Inflammatory macrophage treated with lipopolysaccharide for 1 hour (primary cell): Measurements from ENCODE around the gene NOTCH1.
A peak's percentile ranks its signal among the peaks of the same experiment; 100 is the strongest.

Experiments used
- DNase-seq, 2 donors: peaks; one replicate each; pipeline ENCODE4 v3.0.0-alpha.2; 2020 to 2022

Gene NOTCH1

DNA sequence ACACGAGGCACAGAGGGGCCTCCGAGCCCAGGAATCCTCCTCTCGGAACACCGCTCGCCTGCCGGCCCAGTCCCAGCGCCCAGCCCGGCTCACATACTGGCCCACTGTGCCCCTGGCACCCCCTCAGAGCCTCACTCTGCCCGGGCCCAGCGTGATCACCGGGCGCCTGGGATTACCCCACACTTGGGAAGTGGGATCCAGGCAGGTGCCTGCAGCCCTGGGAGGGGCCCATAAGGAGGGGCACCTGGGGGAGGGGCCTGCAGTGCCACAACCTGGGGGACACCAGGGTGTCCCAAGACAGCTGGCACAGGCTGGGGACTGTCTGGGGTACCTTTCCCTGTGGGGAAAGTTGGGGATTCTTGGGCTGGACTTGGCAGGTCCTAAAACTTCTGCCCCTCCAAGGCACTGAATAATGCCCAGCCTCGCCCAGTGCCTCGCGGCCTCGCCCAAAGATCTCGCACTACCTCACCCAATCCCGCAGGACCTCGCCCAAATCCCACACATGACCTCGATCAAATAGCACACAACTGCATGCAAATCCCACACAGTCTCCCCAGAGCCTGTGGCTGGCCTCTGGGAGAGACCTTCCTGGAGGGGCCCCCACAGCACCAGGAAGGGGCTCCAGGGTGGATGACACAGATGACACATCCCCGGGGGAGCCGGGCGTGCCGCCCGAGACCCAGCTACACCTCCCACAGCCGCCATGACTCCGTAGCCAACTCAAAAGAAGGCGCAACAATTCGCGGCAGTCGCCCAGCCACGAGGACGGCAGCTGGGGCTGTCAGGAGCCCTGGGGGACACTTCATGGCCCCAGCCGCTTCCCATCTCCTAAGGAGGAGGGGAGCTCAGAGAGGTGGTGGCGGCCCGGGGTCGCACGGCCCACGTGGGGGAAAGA, 13.7 kb downstream of the NOTCH1 start:
- no peak for DNase-seq

DNA sequence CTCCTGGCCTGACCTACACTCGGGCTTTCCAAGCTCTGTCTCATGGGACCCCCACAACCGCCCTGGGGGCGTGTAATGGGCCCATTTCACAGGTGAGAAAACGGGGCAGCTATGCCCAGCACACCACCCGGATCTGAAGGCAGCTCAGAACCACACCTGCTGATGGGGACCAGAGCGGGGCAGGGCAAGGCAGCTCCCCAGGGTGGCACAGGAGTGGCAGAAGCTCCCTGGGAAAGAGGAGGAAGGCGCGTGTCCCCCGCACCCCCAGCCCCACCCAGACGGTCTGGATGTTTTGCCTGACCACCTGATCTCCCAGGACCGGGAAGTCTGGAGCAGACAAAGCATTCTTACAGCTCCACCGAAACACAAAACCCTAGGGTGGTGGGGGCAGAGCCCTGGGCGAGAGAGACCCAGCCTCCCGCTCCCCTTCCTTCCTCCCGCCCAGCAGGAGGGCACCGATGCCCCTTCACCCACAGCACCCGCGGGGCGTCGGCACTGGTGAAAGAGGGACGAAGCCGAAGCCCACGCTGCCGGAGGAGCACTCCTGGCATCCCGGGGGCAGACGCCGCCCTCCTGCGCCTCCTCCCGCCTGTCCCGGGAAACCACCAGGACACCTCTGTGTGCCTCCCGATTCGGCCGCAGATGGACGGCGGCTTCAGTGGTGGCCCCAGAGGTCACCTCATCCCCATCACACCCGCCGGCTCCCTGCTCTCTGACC, 14.5 kb downstream of the NOTCH1 start:
- no peak for DNase-seq

DNA sequence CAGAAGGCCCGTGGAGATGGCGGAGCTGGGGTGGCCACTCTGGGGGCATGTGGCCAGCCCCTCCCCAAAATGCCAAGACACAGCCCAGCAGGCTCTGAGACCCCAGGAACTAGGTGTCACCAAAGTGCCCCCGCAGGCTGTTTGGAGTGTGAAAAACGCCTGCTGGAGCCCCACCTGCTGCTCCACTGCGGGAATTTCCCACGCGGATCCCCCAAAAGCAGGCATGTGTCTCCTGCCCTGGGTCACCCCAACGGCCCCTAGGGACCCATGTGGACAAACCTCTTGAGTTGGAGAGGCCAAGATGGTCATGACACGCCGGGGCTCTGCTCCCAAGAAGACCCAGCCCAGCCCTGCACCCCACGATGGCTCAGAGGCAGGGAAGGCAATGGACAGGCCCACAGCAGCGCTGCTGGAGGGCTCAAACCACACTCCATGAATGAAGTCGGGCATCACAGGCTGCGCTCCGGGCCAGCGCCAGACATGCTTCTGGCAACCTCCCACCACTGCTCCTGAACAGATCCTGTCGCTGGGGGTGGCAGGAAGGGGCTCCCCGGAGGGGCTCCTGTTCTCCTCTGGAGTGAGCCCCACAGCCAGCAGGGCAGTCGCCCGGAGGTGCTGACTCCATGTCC, 15.3 kb downstream of the NOTCH1 start:
- no peak for DNase-seq

DNA sequence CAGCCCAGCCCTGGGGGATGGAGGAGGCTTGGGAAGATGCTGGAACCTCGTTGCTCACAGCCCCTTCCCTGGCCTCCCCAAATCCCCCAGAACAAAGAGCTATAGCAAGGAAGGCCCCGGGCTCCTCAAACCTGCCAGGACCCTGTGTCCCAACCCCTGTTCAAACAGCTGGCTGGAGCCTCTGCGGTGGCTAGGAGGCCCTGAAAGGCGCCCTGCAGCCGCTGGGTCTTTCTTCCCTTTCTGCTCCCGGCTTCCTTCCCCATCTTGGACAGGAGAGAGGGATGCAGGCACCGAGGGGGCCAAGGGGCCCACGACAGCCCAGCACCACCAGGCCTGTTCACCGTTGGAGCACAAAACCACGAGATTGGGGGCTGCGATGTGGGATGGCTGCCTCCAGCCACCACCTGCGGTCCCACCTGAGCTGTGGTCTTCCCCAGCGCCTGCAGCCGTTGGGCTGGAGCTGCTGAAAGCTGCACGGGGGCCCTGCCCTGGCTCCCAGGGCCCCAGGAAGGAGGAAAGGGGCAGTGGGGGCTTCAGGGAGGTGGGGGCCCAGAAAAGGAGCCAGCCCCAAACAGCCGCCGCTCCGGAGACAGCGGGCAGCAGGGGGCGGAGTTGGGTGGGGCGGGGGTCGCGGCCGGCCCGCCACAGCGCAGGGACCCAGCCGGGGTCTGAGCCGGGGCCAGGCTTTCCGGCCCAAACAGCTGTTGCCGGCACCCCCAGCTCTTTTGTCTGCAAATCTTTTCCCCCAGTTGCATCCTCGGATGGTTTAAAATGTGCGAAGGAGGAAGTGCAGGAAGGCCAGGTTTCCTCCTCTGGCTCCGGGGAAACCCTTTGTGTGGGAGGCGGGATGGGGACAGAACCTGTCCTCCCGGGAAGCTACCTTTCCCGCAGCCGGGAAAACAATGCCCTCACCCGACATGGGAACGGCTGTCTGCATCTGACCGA, 16.1 kb downstream of the NOTCH1 start:
- DNase-seq: peak; percentile 38 to 61

DNA sequence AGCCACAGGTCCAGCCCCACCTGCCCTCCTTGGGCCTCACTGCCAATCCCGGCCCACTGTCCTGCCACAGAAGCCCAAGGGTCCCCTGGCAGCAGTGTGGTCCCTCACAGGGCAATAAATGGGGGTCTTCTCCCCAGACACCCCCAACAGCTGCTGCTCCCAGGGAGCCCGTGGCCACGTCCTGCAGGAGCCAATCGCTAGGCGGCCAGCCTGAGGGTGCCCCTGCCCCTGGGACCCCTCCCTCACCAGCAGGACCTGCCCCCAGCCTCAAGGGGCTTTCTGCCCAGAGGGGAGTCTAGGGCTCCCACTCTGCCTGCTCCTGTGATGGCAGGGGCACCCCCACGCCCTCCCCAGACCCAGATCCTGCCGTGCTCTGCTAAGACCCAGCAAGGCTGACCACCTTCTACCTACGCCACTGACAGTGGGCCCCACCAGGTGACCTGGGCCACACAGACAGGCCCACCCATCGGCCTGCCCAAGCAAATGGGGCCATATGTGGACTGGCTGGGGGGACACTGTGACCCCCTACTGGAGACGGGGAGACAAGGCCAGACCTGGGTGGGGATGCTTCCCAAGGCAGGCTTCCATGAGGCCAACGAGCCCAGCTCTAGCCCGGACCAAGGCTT, 17.0 kb downstream of the NOTCH1 start:
- DNase-seq: no peak

DNA sequence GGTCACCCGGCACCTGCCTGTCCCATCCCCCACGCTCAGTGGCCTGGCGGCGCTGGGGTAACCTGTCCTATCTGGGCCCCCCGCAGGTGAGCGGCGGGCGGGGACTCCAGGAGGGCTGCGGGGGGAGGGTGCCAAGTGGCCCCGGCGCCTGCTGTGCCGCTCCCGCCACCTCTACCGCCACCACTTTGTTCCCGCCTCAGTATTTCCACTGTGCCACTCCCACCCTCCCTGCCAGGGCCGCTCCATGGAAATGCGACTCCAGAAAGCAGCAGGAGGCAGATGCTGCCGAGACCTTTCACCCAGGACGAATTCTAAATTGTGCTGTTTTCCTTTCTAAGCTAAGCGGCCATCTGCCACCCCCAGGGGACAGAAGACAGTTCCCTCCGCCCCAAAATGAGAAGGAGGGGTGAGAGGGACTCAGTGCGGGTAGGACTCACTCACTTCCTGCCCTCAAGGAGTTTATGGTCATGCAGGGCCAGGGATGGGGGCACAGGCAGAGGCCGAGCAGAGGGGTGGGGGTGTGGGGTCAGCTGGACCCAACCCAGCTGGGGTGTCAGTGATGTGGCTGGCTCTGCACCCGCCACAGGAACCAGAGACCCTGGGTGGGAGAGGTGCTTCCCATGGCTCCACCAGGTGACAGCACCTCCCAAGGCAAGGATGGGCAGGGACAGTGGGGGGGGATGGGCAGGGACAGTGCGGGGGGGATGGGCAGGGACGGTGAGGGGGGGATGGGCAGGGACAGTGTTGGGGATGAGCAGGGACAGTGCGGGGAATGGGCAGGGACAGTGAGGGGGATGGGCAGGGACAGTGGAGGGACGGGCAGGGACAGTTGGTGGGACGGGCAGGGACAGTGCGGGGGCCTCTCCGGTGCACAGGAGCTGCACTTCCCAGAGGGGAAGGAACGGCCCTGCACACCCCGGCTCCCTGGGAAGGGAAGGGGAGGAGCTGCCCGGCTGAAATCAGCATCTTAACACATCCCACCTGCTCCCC, 17.8 kb downstream of the NOTCH1 start:
- DNase-seq: no peak

DNA sequence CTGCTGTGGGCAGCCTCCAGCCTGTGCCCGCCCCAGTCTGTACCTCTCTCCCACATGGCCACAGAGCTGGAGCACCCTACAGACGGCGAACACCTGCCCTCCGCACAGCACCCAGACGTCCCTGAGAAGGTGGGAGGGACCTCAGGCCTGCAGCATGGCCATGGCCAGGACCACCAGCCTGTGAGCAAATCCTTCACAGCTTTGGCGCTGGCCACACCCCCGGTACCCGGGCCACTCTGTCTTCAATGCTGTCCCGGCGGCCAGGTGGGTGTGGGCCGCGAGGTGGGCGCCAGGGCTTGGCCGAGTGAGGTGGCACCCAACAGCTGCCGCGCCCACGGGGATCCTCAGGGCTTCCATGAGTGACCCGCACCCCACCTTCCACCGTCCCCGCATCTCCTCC, 18.7 kb downstream of the NOTCH1 start:
- no peak for DNase-seq

DNA sequence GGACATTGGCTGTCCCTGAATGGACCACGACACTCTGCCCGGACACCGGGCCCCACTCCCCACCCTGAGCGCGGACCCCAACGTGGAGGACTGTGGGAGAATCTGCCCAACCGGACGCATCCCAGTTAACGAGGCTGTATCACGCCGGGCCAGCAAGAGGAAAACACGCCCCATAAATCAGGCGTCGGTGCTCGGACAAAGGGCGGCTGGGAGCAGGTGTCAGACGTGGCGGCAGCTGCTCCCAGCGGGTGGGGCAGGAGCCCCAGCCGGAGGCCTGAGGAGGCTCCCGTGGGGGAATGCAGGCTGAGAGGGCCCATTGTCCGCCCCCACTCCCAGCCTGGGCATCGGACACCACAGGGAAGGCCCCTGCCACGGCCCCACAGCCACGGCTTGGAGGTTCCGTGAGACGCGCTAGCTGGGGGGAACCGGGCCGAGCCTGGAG, 19.2 kb downstream of the NOTCH1 start:
- no peak for DNase-seq

DNA sequence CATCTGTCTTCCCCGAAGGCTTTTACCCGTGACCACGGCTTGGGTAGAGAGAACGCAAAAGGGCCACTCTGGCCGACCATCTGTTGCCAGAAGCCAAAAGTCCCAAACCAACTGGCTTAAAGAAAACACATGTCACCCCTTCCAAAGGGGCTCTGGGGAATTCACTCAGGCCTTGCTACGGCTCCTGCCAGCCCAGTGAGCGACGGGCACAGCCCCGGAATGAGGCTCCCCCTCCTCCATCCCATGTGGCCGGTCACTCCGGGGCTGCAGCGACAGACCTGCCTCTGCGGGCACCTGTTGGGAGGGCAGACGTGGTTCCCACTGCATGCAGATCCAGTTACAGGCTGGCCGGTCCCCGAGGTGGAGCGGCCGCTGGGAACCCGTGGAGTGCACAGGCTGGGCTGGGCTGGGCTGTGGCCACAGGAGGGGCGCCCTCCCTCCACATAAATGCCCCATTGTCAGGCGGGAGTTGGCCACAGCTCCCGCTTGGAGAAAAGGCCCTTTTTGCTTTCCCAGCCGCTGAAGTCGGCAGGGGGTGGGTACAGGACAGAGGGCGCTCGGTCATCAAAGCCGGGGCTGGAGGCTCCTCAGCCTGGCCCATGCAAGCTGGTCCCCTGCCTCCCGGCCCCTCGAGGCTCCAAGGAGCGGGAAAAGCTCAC, 19.9 kb downstream of the NOTCH1 start:
- no peak for DNase-seq

DNA sequence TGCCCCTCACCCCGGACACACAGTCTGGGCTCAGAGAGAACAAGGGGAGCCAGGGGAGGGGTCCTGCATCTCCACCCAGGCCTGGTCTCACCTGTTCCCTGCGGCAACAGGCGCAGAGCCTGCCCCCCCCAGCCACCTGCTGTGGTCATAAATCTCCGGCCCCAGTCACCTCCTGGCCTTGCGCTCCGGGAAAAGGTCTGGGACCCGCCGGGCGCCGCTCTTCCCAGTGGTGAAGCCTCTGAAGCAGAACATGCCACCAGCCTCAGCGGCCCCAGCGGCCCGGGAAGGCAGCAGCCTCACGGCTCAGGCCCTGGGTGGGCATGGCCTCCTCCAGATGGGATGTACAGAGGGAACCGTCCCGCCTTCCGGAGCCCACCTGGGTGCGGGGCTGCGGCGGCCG, 20.6 kb downstream of the NOTCH1 start:
- no peak for DNase-seq

DNA sequence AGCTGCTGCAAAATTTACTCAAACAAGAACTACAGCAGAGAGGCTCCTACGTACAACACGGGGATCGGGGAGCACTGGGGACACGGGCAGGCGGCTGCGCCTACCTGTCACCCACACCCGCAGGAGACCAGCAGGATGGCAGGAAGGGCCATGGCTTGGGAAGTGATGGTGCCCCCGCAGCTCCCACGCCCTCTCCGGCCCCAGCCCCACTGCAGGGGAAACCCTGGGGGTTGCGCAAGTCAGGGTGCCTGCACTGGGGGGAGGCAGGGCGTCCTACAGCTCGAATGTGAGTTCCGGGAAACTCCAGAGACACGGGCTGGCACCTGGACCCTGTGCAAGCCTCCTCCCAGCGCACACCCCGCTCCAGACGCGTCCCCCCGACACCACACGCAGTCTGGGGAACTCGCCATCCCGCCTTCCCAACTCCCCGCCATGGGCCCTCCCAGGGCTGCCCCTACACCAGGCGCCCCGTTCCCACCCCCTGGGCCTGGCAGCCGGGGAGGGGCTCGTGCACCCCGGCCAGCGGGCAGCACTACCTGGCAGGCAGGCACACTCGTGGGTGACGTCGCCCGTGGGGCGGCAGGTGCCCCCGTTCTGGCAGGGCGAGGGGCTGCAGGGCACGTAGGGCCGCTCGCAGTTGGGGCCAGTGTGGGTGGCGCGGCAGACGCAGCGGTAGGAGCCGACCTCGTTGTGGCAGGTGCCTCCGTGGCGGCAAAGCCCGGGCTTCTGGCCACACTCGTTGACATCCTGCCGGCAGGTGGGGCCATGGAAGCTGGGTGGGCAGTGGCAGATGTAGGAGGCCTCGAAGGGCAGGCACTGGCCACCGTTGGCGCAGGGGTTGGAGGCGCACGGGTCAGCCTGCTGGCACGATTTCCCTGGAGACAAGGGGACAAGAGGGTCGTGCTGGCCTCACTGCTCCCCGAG, 23.3 kb downstream of the NOTCH1 start:
- peak; percentile 67 to 87 for DNase-seq

DNA sequence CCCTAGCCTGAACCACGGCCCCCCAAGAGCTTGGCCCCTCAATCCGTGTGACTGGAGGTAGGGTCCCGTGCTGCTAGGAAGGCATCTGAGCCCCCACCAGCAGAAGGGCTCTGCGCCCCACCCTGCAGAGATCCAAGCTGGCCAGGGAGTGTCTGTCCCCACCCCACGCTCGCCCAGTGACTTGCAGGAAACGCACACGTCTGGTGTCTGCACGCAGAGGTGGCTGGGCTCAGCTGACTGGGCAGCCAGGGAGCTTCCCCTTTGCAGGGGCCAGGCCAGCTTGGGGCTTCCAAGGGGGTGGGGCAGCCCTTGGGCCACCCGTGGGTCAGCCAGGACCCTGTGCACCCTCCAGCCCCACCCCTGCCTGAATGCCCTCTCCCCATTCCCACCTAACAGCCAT, 24.3 kb downstream of the NOTCH1 start:
- peak; percentile 77 to 87 for DNase-seq

DNA sequence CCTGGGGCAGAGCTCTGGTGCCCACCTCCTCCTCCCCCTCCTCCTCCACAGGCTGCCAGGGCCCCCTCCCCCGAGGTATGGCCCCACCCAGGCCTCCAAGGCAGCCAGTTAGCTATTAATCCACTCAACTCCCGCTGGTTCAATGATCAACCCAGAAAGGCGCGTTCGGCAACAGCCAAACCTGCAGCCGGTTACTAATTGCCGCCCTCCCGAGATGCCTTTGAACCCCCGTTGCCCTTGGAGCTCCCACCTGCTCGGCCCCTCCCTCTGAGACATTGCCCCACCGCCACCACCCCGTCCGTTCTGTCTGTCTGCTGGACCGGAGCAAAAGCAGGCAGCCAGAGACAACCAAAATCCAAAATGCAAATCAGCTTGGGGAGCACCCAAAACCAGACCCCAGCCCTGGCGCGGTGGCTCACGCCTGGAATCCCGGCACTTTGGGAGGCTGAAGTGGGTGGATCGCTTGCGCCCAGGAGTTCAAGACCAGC, 25.8 kb downstream of the NOTCH1 start:
- DNase-seq: no peak

DNA sequence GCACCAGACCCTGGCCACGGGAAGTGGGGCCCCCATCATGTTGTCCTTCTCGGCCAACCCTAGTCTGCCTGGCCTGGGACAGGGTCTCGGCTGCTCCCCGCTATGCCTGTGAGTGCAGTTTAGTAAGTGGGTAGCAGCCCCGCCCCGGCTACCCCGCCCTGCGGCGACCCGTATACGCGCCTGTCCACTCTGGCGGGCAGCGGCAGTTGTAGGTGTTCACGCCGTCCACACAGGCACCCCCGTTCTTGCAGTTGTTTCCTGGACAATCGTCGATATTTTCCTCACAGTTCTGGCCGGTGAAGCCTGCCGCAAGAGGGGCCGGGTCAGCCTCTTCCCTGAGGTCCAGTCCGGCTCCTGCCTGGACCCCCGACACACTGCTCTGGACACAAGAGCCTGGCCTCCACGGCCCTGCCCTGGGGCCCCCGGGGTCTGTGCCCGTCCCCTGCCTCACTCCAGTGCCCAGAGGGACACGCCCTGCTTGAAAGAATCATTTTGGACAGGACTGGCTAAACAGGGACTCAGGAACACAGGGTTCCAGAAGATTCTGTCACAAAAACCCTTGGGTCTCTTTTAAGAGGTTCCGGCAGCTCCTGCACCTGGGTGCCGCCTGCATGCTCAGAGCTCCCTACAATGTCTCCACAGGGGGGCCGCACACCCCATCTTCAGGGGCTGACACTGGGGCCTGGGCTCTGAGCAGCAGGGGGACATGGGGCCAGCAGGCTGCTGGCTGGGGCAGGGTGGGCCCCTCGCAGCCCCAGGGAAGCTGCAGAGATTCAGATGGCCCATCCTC, 26.4 kb downstream of the NOTCH1 start:
- no peak for DNase-seq

DNA sequence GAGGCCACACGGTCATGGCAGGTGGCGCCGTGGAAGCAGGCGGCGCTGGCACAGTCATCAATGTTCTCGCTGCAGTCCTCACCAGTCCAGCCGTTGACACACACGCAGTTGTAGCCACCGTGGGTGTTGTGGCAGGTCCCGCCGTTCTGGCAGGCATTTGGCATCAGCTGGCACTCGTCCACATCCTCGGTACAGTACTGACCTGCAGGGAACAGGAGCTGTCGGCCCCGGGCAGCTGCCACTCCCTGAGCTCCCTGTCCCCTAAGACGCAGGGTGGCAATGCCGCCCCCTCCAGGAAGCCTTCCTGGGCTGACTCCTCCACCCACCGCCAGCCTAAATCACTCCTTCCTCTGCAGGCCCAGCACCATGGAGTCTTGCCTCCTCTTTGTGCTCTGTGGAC, 27.2 kb downstream of the NOTCH1 start:
- DNase-seq: no peak

DNA sequence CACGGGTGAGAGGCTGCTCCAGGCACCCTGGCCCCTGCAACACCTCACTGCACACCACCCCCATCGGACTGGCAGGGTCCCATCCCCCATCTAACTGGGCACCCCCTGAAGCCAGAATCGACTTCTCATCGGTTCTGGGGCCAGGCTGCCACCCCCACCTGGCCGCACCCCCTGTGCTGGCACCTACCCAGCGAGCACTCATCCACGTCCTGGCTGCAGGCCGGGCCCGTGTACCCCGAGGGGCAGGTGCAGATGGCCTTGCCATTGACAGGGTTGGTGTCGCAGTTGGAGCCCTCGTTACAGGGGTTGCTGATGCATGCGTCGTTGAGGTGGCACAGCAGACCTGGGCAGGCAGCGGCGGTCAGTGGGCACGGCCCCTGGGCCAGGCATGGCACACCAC, 27.9 kb downstream of the NOTCH1 start:
- DNase-seq: no peak

DNA sequence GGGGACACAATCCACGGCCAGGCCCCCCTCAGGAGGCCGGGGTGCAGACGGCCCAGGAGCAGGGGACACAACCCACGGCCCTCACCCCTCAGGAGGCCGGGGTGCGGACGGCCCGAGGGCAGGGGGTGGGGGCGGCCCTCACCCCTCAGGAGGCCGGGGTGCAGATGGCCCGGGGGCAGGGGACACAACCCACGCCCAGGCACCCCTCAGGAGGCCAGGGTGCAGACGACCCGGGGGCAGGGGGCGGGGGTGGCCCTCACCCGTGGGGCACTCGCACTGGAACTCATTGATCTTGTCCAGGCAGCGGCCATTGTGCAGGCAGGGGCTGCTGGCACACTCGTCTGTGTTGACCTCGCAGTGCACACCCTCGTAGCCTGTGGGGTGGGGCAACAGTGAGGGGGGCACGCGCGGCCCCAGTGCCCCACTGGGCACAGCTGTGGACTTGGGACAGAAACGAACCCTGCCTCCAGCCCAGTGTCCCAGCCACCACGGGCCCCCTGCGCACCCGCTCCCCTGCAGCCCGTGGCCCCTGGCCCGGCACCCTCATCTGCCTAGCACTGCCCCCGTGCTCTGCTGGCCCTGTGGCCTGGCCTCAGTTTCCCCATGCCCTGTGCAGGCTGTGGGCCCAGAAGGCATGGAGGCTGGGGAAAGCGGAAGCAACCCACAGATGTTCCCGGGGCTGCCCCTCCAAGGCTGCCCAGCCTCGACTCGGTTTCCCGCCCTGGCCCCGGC, 28.7 kb downstream of the NOTCH1 start:
- no peak for DNase-seq
